GM23338 (cell line): ENCODE results near the gene PGAM5. TPM values are rescaled to one million over a fixed set of nuclear protein-coding genes. Genes with fewer than 3 reads are reported as not detected.
"Not testable (repeated sequence)": the region's sequence is repeated elsewhere in the genome, so short reads cannot be mapped to it uniquely, and the experiment has no call there.

Experiments
- ATAC-seq: fragments of 200-7000 bp; cut with Tn5 transposase; 3 replicates; pipeline ENCODE4 v1.9.1; 2020
- DNase-seq: peaks from one replicate; pipeline ENCODE4 v3.0.0-alpha.2; 2015; ENCODE audit warnings: low spot score
- H2AFZ ChIP-seq: fragments of 200-600 bp; sonication (generic); 2 replicates; pipeline ENCODE4 v1.8.0; 2016; ENCODE audit warnings: antibody characterized with exemption, mild to moderate bottlenecking, moderate library complexity
- H3F3A ChIP-seq: fragments of 200-600 bp; sonication (generic); replicated peaks from 2 replicates; pipeline ENCODE4 v1.8.0; 2017; ENCODE audit warnings: antibody characterized with exemption, mixed run types, low read depth
- H3K27ac ChIP-seq: fragments of 200-600 bp; sonication (generic); 2 replicates; pipeline ENCODE4 v1.6.1; 2016; ENCODE audit warnings: low read depth
- H3K27me3 ChIP-seq: fragments of 200-600 bp; sonication (generic); 2 replicates; pipeline ENCODE4 v1.8.0; 2016; ENCODE audit warnings: mild to moderate bottlenecking, mixed run types, moderate library complexity; ENCODE audit not compliant: insufficient read depth
- H3K36me3 ChIP-seq: fragments of 200-600 bp; sonication (generic); 2 replicates; pipeline ENCODE4 v1.8.0; 2016; ENCODE audit warnings: mild to moderate bottlenecking; ENCODE audit not compliant: insufficient read depth
- H3K4me1 ChIP-seq: fragments of 200-600 bp; sonication (generic); 2 replicates; pipeline ENCODE4 v1.8.0; 2016; ENCODE audit warnings: mild to moderate bottlenecking, moderate library complexity; ENCODE audit not compliant: insufficient read depth
- H3K4me2 ChIP-seq: fragments of 200-600 bp; sonication (generic); 2 replicates; pipeline ENCODE4 v1.7.1; 2017; ENCODE audit warnings: mixed run types
- H3K4me3 ChIP-seq: fragments of 200-600 bp; sonication (generic); 2 replicates; pipeline ENCODE4 v1.6.1; 2016; ENCODE audit warnings: mixed run types
- H3K79me2 ChIP-seq: fragments of 200-600 bp; sonication (generic); replicated peaks from 2 replicates; pipeline ENCODE4 v1.8.0; 2017; ENCODE audit warnings: mild to moderate bottlenecking; ENCODE audit not compliant: insufficient read depth
- H3K9me2 ChIP-seq: fragments of 200-600 bp; sonication (generic); 2 replicates; pipeline ENCODE4 v1.8.0; 2017; ENCODE audit not compliant: insufficient read depth
- H4K20me1 ChIP-seq: fragments of 200-600 bp; sonication (generic); replicated peaks from 2 replicates; pipeline ENCODE4 v1.8.0; 2017; ENCODE audit warnings: mild to moderate bottlenecking; ENCODE audit not compliant: insufficient read depth
- H3K27ac Mint-ChIP-seq: 2 replicates; pipeline ENCODE4 v1.8.0; 2020; ENCODE audit warnings: inconsistent platforms, mild to moderate bottlenecking, moderate library complexity, mixed read lengths
- H3K27me3 Mint-ChIP-seq: 3 replicates; pipeline ENCODE4 v1.8.0; 2022; ENCODE audit warnings: low read depth, mild to moderate bottlenecking, moderate library complexity, mixed read lengths, inconsistent platforms; ENCODE audit not compliant: insufficient read depth, poor library complexity
- H3K36me3 Mint-ChIP-seq: 3 replicates; pipeline ENCODE4 v1.8.0; 2021; ENCODE audit warnings: low read depth, mild to moderate bottlenecking, inconsistent platforms, moderate library complexity, mixed read lengths
- H3K4me1 Mint-ChIP-seq: 3 replicates; pipeline ENCODE4 v1.8.0; 2020; ENCODE audit warnings: mild to moderate bottlenecking, inconsistent platforms, mixed read lengths
- H3K4me3 Mint-ChIP-seq: 3 replicates; pipeline ENCODE4 v1.8.0; 2021; ENCODE audit warnings: moderate library complexity, mild to moderate bottlenecking, inconsistent platforms, mixed read lengths
- H3K9me3 Mint-ChIP-seq: 3 replicates; pipeline ENCODE4 v1.8.0; 2020; ENCODE audit warnings: moderate library complexity, mild to moderate bottlenecking, inconsistent platforms, mixed read lengths
- CREB1 ChIP-seq: fragments of 250-450 bp; sonication (Bioruptor Pico); IDR thresholded peaks from 2 replicates; pipeline ENCODE4 v1.5.0; 2020; ENCODE audit warnings: low read depth, mild to moderate bottlenecking, moderate library complexity
- EZH2 ChIP-seq: fragments of 200-600 bp; sonication (generic); IDR thresholded peaks from one replicate; pipeline ENCODE4 v1.8.0; 2017; ENCODE audit warnings: antibody characterized with exemption, mild to moderate bottlenecking, low read depth; ENCODE audit not compliant: unreplicated experiment
- EZH2phosphoT487 ChIP-seq: fragments of 200-600 bp; sonication (generic); IDR thresholded peaks from one replicate; pipeline ENCODE4 v1.8.1; 2018; ENCODE audit warnings: antibody characterized with exemption; ENCODE audit not compliant: unreplicated experiment
- JUNB ChIP-seq: IDR thresholded peaks from one replicate; pipeline ENCODE4 v1.6.1; 2016; ENCODE audit warnings: antibody characterized with exemption; ENCODE audit not compliant: unreplicated experiment
- NANOG ChIP-seq: IDR thresholded peaks from 2 replicates; pipeline ENCODE4 v1.6.1; 2016; ENCODE audit warnings: antibody characterized with exemption, borderline replicate concordance
- POLR2AphosphoS5 ChIP-seq: IDR thresholded peaks from 2 replicates; pipeline ENCODE4 v1.6.1; 2016; ENCODE audit warnings: antibody characterized with exemption, low read depth
- STAT1 ChIP-seq: IDR thresholded peaks from one replicate; pipeline ENCODE4 v1.6.1; 2016; ENCODE audit warnings: antibody characterized with exemption; ENCODE audit not compliant: unreplicated experiment
- ZNF114 ChIP-seq: fragments of 250-450 bp; sonication (Bioruptor Pico); IDR thresholded peaks from 2 replicates; pipeline ENCODE4 v1.5.0; 2020; ENCODE audit warnings: mild to moderate bottlenecking, moderate library complexity
- ZNF331 ChIP-seq: fragments of 250-450 bp; sonication (Bioruptor Pico); IDR thresholded peaks from 2 replicates; pipeline ENCODE4 v1.5.0; 2020; ENCODE audit warnings: low read depth, mild to moderate bottlenecking, moderate library complexity
- polyA plus RNA-seq: library from polyadenylated mRNA; unstranded; fragments of >200 nt; fragmentation: Nextera tagmentation; extraction: Ambion mirVana; gene quantifications from 2 replicates; pipeline ENCODE4 v1.2.1, GENCODE V29; 2016
- total RNA-seq: library from RNA; depleted of rRNA; stranded (reverse); fragments of >200 nt; shearing (Covaris generic); gene quantifications from 2 replicates; pipeline ENCODE4 v1.2.3, GENCODE V29; 2014
- TF ChIP-seq, protein P1 (sequence below): IDR thresholded peaks from 2 replicates; pipeline ENCODE4 v1.6.1; 2016; ENCODE audit warnings: antibody characterized with exemption
- TF ChIP-seq, protein P2 (sequence below), 2 experiments: fragments of 200-600 bp in 1 of 2; sonication (generic) in 1 of 2; conservative IDR thresholded peaks; 2 replicates each; pipeline versions ENCODE4 v1.5.1 to v1.6.1; 2016 to 2017; ENCODE audit warnings: antibody characterized with exemption in 2 of 2, low read depth in 2 of 2, mild to moderate bottlenecking in 2 of 2, moderate library complexity in 1 of 2
- TF ChIP-seq, protein P3 (sequence below): IDR thresholded peaks from one replicate; pipeline ENCODE4 v1.6.1; 2018; ENCODE audit warnings: antibody characterized with exemption; ENCODE audit not compliant: unreplicated experiment

The PGAM5 gene
- total and polyA plus RNA-seq, 2 experiments from 2014 or later = 31.1 to 108 TPM

DNA sequence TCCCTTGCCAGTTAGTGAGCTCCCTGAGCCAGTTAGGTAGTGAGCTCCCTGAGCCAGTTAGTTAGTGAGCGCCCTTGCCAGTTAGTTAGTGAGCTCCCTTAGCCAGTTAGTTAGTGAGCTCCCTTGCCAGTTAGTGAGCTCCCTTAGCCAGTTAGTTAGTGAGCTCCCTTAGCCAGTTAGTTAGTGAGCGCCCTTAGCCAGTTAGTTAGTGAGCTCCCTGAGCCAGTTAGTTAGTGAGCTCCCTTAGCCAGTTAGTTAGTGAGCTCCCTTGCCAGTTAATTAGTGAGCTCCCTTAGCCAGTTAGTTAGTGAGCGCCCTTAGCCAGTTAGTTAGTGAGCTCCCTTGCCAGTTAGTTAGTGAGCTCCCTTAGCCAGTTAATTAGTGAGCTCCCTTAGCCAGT, 18.6 kb upstream of the PGAM5 start:
- H3K4me3 Mint-ChIP-seq, H3K9me2 ChIP-seq, H3K4me3 ChIP-seq, H2AFZ ChIP-seq, H3F3A ChIP-seq, H3K4me2 ChIP-seq, H3K27ac Mint-ChIP-seq, H3K36me3 ChIP-seq, H3K4me1 Mint-ChIP-seq, DNase-seq, H3K9me3 Mint-ChIP-seq, ATAC-seq, H3K27ac ChIP-seq, H3K4me1 ChIP-seq, H3K79me2 ChIP-seq: not testable (repeated sequence)
- Histone ChIP-seq H4K20me1 (peaks cover 16% of the 10 kb centered on the region), H3K27me3 (peaks cover 15% of the 10 kb centered on the region)
- Mint-ChIP-seq H3K27me3 (peaks cover 15% of the 10 kb centered on the region), H3K36me3 (peaks cover 29% of the 10 kb centered on the region)

DNA sequence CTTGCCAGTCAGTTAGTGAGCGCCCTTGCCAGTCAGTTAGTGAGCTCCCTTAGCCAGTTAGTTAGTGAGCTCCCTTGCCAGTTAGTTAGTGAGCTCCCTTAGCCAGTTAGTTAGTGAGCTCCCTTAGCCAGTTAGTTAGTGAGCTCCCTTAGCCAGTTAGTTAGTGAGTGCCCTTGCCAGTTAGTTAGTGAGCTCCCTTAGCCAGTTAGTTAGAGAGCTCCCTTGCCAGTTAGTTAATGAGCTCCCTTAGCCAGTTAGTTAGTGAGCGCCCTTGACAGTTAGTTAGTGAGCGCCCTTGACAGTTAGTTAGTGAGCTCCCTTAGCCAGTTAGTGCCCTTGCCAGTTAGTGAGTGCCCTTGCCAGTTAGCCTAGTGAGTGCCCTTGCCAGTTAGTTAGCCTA, 15.8 kb upstream of the PGAM5 start:
- not testable (repeated sequence) for H3F3A ChIP-seq, H3K27me3 Mint-ChIP-seq, H3K4me1 Mint-ChIP-seq, H3K79me2 ChIP-seq, H4K20me1 ChIP-seq, H3K9me3 Mint-ChIP-seq, H3K9me2 ChIP-seq, H3K4me2 ChIP-seq, ATAC-seq, DNase-seq, H3K27me3 ChIP-seq, H3K36me3 ChIP-seq, H2AFZ ChIP-seq, H3K27ac ChIP-seq, H3K4me3 Mint-ChIP-seq, H3K4me3 ChIP-seq, H3K4me1 ChIP-seq
- peaks cover 47% of the 10 kb centered on the region for H3K36me3 Mint-ChIP-seq
- H3K27ac Mint-ChIP-seq = peak overlapping the region; percentile 73

DNA sequence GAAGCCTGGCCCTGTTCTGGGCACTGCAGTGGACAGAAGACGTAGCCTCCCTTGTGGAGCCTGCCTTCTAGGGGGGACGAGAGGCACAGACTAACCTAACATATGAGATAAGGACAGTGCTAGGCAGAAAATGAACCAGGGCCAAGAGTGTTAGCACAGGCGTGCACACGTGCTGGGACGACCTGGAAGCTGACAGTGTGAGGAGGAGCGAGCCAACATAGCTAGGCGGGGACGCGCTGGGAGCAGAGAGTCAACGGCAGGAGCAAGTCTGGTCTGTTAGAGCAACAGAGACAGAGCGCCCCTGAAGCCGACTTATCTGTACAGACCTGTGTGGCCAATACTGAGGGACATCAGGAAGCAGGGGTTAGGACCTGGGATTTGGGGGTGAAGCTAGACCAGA, 15.2 kb upstream of the PGAM5 start:
- no peak overlapping the region for H3K4me3 ChIP-seq
- peak overlapping the region; percentile 73 for H3K27ac Mint-ChIP-seq
- 0 out of 2 replicates have a peak, but pooled peaks cover 8% of the 10 kb centered on the region for H3K36me3 ChIP-seq
- H3K9me3 Mint-ChIP-seq = no peaks in the 10 kb centered on the region
- H3K4me3 Mint-ChIP-seq = no peak overlapping the region
- DNase-seq (no peak), ATAC-seq (no peak)
- no peaks in the 10 kb centered on the region; the same call in 2 of the 3 replicates for H3K4me1 Mint-ChIP-seq
- peaks cover 6% of the 10 kb centered on the region for H3K27me3 Mint-ChIP-seq
- H3K4me1 ChIP-seq = no peaks in the 10 kb centered on the region
- no peak overlapping the region for H2AFZ ChIP-seq
- H3K9me2 ChIP-seq = no peaks in the 10 kb centered on the region
- H3K27ac ChIP-seq = no peak overlapping the region
- H3F3A ChIP-seq = peaks cover 3% of the 10 kb centered on the region; the same call in 1 of the 2 replicates
- no peak overlapping the region for H3K4me2 ChIP-seq
- H3K27me3 ChIP-seq = no peaks in the 10 kb centered on the region
- H3K36me3 Mint-ChIP-seq = peaks cover 46% of the 10 kb centered on the region
- H4K20me1 ChIP-seq = peaks cover 5% of the 10 kb centered on the region; the same call in 1 of the 2 replicates
- no peaks in the 10 kb centered on the region for H3K79me2 ChIP-seq
- TF ChIP-seq, protein P1, sequence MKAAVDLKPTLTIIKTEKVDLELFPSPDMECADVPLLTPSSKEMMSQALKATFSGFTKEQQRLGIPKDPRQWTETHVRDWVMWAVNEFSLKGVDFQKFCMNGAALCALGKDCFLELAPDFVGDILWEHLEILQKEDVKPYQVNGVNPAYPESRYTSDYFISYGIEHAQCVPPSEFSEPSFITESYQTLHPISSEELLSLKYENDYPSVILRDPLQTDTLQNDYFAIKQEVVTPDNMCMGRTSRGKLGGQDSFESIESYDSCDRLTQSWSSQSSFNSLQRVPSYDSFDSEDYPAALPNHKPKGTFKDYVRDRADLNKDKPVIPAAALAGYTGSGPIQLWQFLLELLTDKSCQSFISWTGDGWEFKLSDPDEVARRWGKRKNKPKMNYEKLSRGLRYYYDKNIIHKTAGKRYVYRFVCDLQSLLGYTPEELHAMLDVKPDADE = no peak
- TF ChIP-seq ZNF331 = no peak
- TF ChIP-seq CREB1 (CRISPR knock-in tag) = no peak
- TF ChIP-seq POLR2AphosphoS5 = no peak
- no peak for TF ChIP-seq EZH2phosphoT487
- TF ChIP-seq, protein P2, sequence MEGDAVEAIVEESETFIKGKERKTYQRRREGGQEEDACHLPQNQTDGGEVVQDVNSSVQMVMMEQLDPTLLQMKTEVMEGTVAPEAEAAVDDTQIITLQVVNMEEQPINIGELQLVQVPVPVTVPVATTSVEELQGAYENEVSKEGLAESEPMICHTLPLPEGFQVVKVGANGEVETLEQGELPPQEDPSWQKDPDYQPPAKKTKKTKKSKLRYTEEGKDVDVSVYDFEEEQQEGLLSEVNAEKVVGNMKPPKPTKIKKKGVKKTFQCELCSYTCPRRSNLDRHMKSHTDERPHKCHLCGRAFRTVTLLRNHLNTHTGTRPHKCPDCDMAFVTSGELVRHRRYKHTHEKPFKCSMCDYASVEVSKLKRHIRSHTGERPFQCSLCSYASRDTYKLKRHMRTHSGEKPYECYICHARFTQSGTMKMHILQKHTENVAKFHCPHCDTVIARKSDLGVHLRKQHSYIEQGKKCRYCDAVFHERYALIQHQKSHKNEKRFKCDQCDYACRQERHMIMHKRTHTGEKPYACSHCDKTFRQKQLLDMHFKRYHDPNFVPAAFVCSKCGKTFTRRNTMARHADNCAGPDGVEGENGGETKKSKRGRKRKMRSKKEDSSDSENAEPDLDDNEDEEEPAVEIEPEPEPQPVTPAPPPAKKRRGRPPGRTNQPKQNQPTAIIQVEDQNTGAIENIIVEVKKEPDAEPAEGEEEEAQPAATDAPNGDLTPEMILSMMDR (conservative IDR thresholded peaks at IDR 0.05; ENCODE audit: low read depth in 2 of 2) = no peak
- TF ChIP-seq, protein P3, sequence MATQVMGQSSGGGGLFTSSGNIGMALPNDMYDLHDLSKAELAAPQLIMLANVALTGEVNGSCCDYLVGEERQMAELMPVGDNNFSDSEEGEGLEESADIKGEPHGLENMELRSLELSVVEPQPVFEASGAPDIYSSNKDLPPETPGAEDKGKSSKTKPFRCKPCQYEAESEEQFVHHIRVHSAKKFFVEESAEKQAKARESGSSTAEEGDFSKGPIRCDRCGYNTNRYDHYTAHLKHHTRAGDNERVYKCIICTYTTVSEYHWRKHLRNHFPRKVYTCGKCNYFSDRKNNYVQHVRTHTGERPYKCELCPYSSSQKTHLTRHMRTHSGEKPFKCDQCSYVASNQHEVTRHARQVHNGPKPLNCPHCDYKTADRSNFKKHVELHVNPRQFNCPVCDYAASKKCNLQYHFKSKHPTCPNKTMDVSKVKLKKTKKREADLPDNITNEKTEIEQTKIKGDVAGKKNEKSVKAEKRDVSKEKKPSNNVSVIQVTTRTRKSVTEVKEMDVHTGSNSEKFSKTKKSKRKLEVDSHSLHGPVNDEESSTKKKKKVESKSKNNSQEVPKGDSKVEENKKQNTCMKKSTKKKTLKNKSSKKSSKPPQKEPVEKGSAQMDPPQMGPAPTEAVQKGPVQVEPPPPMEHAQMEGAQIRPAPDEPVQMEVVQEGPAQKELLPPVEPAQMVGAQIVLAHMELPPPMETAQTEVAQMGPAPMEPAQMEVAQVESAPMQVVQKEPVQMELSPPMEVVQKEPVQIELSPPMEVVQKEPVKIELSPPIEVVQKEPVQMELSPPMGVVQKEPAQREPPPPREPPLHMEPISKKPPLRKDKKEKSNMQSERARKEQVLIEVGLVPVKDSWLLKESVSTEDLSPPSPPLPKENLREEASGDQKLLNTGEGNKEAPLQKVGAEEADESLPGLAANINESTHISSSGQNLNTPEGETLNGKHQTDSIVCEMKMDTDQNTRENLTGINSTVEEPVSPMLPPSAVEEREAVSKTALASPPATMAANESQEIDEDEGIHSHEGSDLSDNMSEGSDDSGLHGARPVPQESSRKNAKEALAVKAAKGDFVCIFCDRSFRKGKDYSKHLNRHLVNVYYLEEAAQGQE = no peak
- no peak for TF ChIP-seq STAT1
- TF ChIP-seq NANOG = no peak
- no peak for TF ChIP-seq JUNB
- no peak for TF ChIP-seq ZNF114
- TF ChIP-seq EZH2 = no peak
